NB4 (cell line): ENCODE data around the gene PACS1.

Source experiments
- CTCF ChIP-seq: IDR thresholded peaks from one replicate; pipeline ENCODE4 v1.5.1; 2012; ENCODE audit warnings: low read depth, low read length
- POLR2A ChIP-seq: IDR thresholded peaks from 2 replicates; pipeline ENCODE4 v1.6.1; 2011; ENCODE audit warnings: mild to moderate bottlenecking; ENCODE audit not compliant: insufficient read length; ENCODE audit errors: extremely low read depth

GRCh38 chr11:66037327-66037726, 32.7 kb upstream of the PACS1 start:
- TF ChIP-seq POLR2A (no peak), CTCF (no peak)
